Neural crest cell (in vitro differentiated cells): ENCODE results near the gene SPOCK1. TPM values are rescaled to one million over a fixed set of nuclear protein-coding genes. Genes with fewer than 3 reads are reported as not detected.

ENCODE experiments used
- DNase-seq: peaks from one replicate; pipeline ENCODE4 v3.0.0; 2021; ENCODE audit warnings: low read depth, mixed read lengths, low spot score
- H3K27ac Mint-ChIP-seq: one replicate; pipeline ENCODE4 v1.8.0; 2021; ENCODE audit warnings: mild to moderate bottlenecking, mixed read lengths; ENCODE audit not compliant: unreplicated experiment
- H3K27me3 Mint-ChIP-seq: 2 replicates; pipeline ENCODE4 v1.8.0; 2021; ENCODE audit warnings: low read depth, mild to moderate bottlenecking, mixed read lengths
- H3K36me3 Mint-ChIP-seq: 2 replicates; pipeline ENCODE4 v1.8.0; 2021; ENCODE audit warnings: low read depth, mild to moderate bottlenecking, mixed read lengths
- H3K4me1 Mint-ChIP-seq: 2 replicates; pipeline ENCODE4 v1.8.0; 2021; ENCODE audit warnings: mixed read lengths
- H3K4me3 Mint-ChIP-seq: one replicate; pipeline ENCODE4 v1.8.0; 2021; ENCODE audit warnings: mild to moderate bottlenecking, mixed read lengths
- H3K9me3 Mint-ChIP-seq: 2 replicates; pipeline ENCODE4 v1.8.0; 2021; ENCODE audit warnings: mixed read lengths
- total RNA-seq: library from RNA; stranded (reverse); gene quantifications from 2 replicates; pipeline ENCODE4 v1.2.1, GENCODE V29; 2021
- TF ChIP-seq, protein P1 (sequence below): fragments of 200-600 bp; sonication (generic); conservative IDR thresholded peaks from 2 replicates; pipeline ENCODE4 v1.5.0; 2021; ENCODE audit warnings: antibody characterized with exemption, mild to moderate bottlenecking

SPOCK1 gene
- total RNA-seq, 1 donor from 2014 or later: 89.7 TPM

DNA sequence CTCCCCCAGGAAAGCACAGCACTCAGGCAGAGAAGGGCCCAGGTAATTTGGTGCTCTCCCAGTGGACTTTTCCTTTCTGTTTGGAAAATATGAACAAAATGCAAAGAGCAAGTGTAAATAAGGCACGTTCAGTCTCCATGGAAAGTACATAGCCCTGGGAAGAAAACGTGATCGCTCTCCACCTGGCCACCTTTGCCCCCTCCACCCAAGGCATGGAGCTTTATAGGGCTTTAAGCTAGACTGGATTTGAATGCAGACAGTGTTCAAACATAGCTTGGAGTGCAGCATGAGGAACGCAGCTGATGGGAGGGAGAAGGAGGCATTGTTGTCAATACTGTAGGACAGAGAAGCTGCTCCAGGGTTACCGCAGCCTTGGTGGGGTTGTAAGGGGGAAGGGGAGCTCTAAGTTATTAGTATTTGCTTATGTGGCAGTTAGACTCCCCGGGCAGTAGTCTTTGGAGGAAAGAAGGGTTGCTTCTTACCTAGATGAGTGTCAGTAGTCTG lies 500.2 kb downstream of the SPOCK1 start:
- H3K27ac Mint-ChIP-seq: peak overlapping the region; percentile 57
- TF ChIP-seq, protein P1, sequence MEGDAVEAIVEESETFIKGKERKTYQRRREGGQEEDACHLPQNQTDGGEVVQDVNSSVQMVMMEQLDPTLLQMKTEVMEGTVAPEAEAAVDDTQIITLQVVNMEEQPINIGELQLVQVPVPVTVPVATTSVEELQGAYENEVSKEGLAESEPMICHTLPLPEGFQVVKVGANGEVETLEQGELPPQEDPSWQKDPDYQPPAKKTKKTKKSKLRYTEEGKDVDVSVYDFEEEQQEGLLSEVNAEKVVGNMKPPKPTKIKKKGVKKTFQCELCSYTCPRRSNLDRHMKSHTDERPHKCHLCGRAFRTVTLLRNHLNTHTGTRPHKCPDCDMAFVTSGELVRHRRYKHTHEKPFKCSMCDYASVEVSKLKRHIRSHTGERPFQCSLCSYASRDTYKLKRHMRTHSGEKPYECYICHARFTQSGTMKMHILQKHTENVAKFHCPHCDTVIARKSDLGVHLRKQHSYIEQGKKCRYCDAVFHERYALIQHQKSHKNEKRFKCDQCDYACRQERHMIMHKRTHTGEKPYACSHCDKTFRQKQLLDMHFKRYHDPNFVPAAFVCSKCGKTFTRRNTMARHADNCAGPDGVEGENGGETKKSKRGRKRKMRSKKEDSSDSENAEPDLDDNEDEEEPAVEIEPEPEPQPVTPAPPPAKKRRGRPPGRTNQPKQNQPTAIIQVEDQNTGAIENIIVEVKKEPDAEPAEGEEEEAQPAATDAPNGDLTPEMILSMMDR: no peak
- H3K9me3 Mint-ChIP-seq: peaks cover 3% of the 10 kb centered on the region
- no peak overlapping the region for H3K4me3 Mint-ChIP-seq
- peaks cover 14% of the 10 kb centered on the region for H3K4me1 Mint-ChIP-seq
- no peak for DNase-seq
- H3K27me3 Mint-ChIP-seq: peaks cover 2% of the 10 kb centered on the region
- no peaks in the 10 kb centered on the region for H3K36me3 Mint-ChIP-seq

DNA sequence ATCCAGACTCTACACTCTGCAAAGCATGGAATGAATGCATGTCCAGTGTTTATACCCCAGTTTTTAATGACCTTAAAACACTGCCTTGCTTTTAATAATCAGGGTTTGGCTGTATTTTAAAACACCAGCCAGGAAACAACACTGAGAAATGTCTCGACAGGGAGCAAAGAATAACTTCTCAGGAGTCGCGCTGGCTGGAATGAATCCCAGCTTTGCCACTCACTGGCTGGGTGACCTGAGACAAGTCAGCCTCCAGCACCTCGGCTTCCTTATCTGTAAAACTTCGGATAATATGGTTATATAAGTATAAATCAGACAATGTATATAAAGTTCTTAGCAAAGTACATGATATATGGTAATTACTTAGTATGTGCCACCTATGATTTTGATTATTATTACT lies 505.0 kb downstream of the SPOCK1 start:
- H3K4me1 Mint-ChIP-seq: peaks cover 5% of the 10 kb centered on the region
- H3K27me3 Mint-ChIP-seq: peaks cover 2% of the 10 kb centered on the region
- H3K27ac Mint-ChIP-seq: no peak overlapping the region
- H3K4me3 Mint-ChIP-seq: no peak overlapping the region
- H3K36me3 Mint-ChIP-seq: peaks cover 3% of the 10 kb centered on the region
- H3K9me3 Mint-ChIP-seq: peaks cover 3% of the 10 kb centered on the region
- DNase-seq: no peak
- TF ChIP-seq, protein P1: no peak

DNA sequence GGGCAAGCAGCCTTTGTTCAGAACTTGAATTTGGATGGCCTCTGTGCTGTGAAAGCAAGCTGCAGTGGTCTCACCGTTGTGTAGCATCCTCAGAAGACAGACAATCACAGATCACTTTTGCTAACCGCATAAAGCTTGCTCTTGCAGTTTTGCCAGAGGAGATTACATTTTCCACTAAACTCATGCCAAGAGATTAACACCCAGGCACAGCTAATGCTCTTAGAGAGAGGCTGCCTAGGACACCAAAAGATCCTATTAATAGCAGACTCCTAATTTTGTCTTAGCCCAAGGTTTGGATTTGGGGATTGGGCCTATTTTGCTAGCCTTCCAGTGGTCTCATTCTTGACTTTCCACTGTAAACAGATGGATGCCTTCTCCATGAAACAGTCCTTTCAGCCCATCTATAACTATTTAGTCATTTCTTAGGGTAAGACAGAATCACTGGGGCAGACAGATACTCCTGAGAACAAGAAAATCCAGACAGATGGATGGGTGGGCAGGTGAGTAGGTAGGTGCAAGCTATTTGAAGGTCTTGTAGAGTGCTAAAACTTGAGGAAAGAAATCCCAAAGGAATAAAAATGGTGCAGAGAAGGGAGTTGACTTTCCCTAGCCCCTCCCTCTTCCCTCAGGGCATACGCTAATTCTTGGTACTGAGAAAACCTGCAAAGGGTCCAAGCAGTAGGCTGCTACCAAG lies 506.2 kb downstream of the SPOCK1 start:
- TF ChIP-seq, protein P1: no peak
- Mint-ChIP-seq H3K4me3 (no peak overlapping the region), H3K27ac (no peak overlapping the region)

DNA sequence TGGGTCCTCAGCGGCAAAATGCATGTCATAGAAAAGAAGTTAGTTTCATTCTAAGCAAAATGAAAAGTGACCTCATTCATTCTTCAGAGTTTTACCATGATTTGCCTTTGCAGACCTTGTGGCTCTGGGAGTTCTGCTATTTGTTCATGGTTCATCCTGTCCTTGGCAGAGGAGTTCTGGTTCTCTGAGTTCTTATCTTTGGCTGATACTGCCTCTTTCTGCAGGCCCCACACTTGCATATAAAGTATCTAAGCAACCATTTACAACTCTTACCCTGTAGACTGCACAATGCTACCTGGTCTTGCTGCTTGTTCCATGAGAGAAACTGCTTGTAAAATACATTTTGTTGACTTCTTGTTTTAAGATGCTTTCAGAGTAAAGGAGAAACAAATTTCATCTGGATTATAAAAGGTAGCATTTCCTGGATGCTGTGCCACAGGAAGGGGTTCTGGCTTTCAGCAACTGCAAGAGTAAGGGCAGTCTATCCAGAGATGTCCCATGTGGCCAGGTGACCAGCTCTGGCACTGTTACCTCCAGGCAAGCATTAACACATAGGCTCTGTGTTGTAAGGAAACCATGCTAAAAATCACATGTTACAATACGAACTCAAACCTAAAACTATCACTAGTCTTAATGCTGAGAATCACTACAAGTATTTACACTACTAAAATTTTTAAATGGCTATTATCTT lies 513.2 kb downstream of the SPOCK1 start:
- Mint-ChIP-seq H3K4me1 (peaks cover 19% of the 10 kb centered on the region), H3K27me3 (no peaks in the 10 kb centered on the region), H3K9me3 (no peaks in the 10 kb centered on the region), H3K27ac (no peak overlapping the region), H3K4me3 (no peak overlapping the region), H3K36me3 (no peaks in the 10 kb centered on the region)
- DNase-seq: no peak
- TF ChIP-seq, protein P1: no peak

More for the DNA sequence above, 506.2 kb downstream of the SPOCK1 start:
- no peak for DNase-seq
- peaks cover 3% of the 10 kb centered on the region for H3K36me3 Mint-ChIP-seq
- H3K4me1 Mint-ChIP-seq: no peaks in the 10 kb centered on the region
- H3K9me3 Mint-ChIP-seq: peaks cover 3% of the 10 kb centered on the region
- peaks cover 2% of the 10 kb centered on the region for H3K27me3 Mint-ChIP-seq

DNA sequence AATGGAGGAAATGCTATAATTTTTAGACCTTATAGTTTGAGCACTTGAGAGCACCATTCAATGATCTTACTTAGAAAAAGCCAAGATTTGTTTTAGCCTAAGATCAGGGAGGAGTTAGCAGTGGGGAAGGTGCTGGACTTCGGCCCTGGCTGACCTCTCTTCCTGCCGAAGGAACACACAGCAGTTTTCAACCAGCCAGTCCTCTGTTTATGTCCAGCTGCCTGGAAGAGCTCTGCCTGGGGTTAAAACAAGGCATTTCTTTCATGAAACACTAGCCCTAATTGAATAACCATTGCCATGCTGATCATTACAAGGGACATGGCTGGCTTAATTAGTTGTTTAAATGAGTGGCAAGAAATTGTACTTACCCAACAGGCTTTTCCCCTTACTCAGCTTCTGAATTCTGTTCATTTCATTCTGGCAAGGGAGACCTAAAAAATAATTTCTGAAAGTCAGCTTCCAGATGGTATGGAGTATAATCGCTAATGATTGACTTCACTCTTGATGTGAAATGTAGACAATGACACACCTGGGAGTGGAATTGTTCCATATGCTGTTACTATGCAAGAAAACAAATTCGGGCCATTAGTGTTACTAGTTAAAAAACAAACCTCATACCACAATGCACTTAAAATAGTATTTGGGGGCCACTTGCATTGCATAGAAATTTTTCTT lies 514.2 kb downstream of the SPOCK1 start:
- H3K4me3 Mint-ChIP-seq: no peak overlapping the region
- peak overlapping the region; percentile 52 for H3K27ac Mint-ChIP-seq
- H3K36me3 Mint-ChIP-seq: no peaks in the 10 kb centered on the region
- H3K9me3 Mint-ChIP-seq: no peaks in the 10 kb centered on the region
- DNase-seq: no peak
- TF ChIP-seq, protein P1: no peak
- peaks cover 19% of the 10 kb centered on the region for H3K4me1 Mint-ChIP-seq
- no peaks in the 10 kb centered on the region for H3K27me3 Mint-ChIP-seq
